Breast epithelium (tissue), 4 donors: Measurements from ENCODE around the gene MPPED2. TPM values are rescaled to one million over a fixed set of nuclear protein-coding genes. Genes with fewer than 3 reads are reported as not detected.

Experiments
- DNase-seq, 2 donors: peaks; one replicate each; pipeline ENCODE4 v3.0.0-alpha.2; 2019; ENCODE audit warnings: low spot score in 2 of 2
- H3K27ac ChIP-seq, 2 donors: fragments of 200-600 bp; sonication (generic) in 1 of 2; one replicate each; pipeline ENCODE4 v1.5.1; 2016 to 2019; ENCODE audit warnings: mild to moderate bottlenecking in 1 of 2
- H3K27me3 ChIP-seq, 2 donors: fragments of 200-600 bp; sonication (generic) in 1 of 2; one replicate each; pipeline versions ENCODE4 v1.5.1 to v1.6.0; 2017 to 2019; ENCODE audit warnings: control low read depth in 1 of 2, mild to moderate bottlenecking in 1 of 2
- H3K36me3 ChIP-seq: fragments of 200-600 bp; one replicate; pipeline ENCODE4 v1.5.1; 2019
- H3K4me1 ChIP-seq, 2 donors: fragments of 200-600 bp; sonication (generic); one replicate each; pipeline ENCODE4 v1.5.1; 2016 to 2019; ENCODE audit warnings: control low read depth in 1 of 2
- H3K4me3 ChIP-seq, 3 donors: fragments of 200-600 bp; sonication (generic); 1 replicate in 2 of 3; 2 replicates in 1 of 3; pipeline ENCODE4 v1.5.1; 2016 to 2019; ENCODE audit warnings: mild to moderate bottlenecking in 3 of 3, moderate library complexity in 2 of 3
- H3K9me3 ChIP-seq, 2 donors: fragments of 200-600 bp; sonication (generic) in 1 of 2; one replicate each; pipeline ENCODE4 v1.5.1; 2016 to 2019; ENCODE audit warnings: control low read depth in 1 of 2
- POLR2A ChIP-seq: fragments of 450-650 bp; IDR thresholded peaks from one replicate; pipeline ENCODE4 v1.6.1; 2016; ENCODE audit warnings: antibody characterized with exemption, mild to moderate bottlenecking, moderate library complexity
- POLR2AphosphoS5 ChIP-seq, 3 donors: sonication (generic); formaldehyde crosslinking; IDR thresholded peaks; one replicate each; pipeline ENCODE4 v1.6.1; 2017; ENCODE audit warnings: antibody characterized with exemption in 3 of 3
- intact Hi-C: fragments of 100-400 bp; cut with DNase I; formaldehyde crosslinking; loops from one replicate; pipeline ENCODE4 v1.15.1; 2023; ENCODE audit warnings: low total_unique reads
- total RNA-seq, 3 donors: library from RNA; depleted of rRNA; stranded (reverse); fragments of >200 nt; gene quantifications; one replicate each; pipeline ENCODE4 v1.1.0, GENCODE V29; 2016
- TF ChIP-seq, protein P1 (sequence below), 3 donors: fragments of 450-650 bp; IDR thresholded peaks; one replicate each; pipeline ENCODE4 v1.5.1; 2016 to 2017; ENCODE audit warnings: antibody characterized with exemption in 3 of 3, mild to moderate bottlenecking in 3 of 3, moderate library complexity in 3 of 3

MPPED2 gene
- total RNA-seq, 3 donors from 2014 or later = 8.5 to 22.7 (median 9.8) TPM

DNA sequence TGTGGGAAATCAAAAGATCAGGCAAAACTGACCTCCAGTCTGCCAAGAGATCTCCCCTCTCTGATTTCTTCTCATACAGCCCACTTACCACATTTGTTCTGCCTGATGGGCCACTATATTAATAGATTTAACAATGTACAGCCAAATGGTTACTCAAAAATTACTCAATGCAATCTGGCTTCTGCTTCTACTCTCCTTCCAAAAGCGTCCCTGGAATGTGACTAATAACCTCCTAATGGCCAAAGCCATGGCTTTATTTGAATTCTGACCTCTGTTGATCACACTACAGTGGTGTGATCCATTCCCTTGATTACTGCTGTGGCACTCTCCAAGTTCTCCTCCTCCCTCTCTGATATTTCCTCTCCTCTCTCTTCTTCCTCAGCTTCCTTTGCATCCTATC lies 86.2 kb downstream of the MPPED2 start:
- TF ChIP-seq, protein P1, sequence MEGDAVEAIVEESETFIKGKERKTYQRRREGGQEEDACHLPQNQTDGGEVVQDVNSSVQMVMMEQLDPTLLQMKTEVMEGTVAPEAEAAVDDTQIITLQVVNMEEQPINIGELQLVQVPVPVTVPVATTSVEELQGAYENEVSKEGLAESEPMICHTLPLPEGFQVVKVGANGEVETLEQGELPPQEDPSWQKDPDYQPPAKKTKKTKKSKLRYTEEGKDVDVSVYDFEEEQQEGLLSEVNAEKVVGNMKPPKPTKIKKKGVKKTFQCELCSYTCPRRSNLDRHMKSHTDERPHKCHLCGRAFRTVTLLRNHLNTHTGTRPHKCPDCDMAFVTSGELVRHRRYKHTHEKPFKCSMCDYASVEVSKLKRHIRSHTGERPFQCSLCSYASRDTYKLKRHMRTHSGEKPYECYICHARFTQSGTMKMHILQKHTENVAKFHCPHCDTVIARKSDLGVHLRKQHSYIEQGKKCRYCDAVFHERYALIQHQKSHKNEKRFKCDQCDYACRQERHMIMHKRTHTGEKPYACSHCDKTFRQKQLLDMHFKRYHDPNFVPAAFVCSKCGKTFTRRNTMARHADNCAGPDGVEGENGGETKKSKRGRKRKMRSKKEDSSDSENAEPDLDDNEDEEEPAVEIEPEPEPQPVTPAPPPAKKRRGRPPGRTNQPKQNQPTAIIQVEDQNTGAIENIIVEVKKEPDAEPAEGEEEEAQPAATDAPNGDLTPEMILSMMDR (IDR thresholded peaks at IDR 0.05) = no peak
- H3K36me3 ChIP-seq = no peaks in the 10 kb centered on the region
- H3K4me3 ChIP-seq = no peak overlapping the region
- no peaks in the 10 kb centered on the region for H3K4me1 ChIP-seq
- intact Hi-C loops = no loop called here
- H3K9me3 ChIP-seq = no peaks in the 10 kb centered on the region
- no peak for DNase-seq
- no peak overlapping the region for H3K27ac ChIP-seq
- no peaks in the 10 kb centered on the region for H3K27me3 ChIP-seq

DNA sequence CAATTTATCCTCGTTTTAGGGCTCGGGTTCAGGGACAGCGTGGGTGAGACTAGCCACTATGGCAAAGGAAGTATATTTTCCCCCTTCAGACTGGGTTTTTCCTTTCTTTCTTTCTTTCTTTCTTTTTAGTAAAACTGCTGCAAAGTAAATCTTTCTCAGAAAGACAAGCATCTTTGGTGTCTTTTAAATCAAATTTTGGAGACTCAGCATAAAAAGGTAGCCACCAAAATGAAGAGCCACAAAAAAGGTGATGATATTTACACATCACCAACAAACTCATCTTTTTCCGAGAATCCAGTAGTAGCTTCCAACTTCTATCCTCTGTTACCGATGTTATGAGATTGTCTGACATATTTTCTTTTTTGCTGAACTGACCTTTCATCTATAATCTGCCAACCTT lies 88.6 kb downstream of the MPPED2 start:
- DNase-seq = no peak
- Histone ChIP-seq H3K27ac (no peak overlapping the region), H3K9me3 (no peaks in the 10 kb centered on the region), H3K27me3 (no peaks in the 10 kb centered on the region), H3K36me3 (no peaks in the 10 kb centered on the region), H3K4me3 (no peak overlapping the region), H3K4me1 (no peaks in the 10 kb centered on the region)
- TF ChIP-seq POLR2A = no peak
- TF ChIP-seq, protein P1 (IDR thresholded peaks at IDR 0.05) = no peak
- no peak for TF ChIP-seq POLR2AphosphoS5 (IDR thresholded peaks at IDR 0.05)
- intact Hi-C loops = no loop called here

DNA sequence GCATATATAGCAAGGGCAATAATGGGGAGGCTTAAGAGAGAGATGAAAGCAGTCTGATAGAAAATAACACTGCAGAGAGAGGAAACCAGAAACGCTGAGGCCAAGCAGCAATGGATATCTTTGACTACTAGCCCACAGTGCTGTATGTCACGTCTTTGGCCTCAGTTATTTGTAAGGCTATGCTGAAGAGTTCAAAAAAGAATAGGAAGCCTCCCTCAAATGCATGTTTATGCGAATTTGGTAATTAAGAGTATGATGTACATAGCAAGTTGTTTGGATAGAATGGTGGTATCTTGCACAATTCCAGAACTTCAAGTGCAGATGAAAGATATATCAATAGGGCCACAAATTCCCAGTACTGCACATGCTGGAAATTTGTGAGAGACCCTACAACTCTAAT lies 89.2 kb downstream of the MPPED2 start:
- Histone ChIP-seq H3K36me3 (no peaks in the 10 kb centered on the region), H3K4me1 (no peaks in the 10 kb centered on the region), H3K4me3 (no peak overlapping the region), H3K27ac (no peak overlapping the region), H3K9me3 (no peaks in the 10 kb centered on the region), H3K27me3 (no peaks in the 10 kb centered on the region)
- intact Hi-C loops = no loop called here
- no peak for TF ChIP-seq POLR2AphosphoS5 (IDR thresholded peaks at IDR 0.05)
- no peak for TF ChIP-seq POLR2A
- TF ChIP-seq, protein P1 (IDR thresholded peaks at IDR 0.05) = no peak
- no peak for DNase-seq

DNA sequence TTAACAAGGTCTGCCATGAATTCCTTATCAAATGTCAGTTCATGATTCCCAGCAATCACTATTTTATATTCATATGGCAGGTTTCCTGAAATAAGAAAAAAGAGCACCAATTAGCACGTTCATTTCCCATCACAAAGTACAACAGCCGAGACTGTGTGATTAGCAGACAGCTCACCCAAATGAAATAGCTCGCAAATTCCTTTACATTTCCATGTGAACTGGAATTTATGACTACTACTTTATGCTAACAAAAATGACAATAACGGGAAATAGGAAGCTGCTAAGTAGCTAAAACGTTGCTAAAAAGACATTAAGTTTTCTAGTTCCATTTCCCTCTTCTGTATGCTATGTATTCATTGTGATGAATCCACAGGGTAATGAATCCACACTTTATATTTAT lies 90.7 kb downstream of the MPPED2 start:
- intact Hi-C loops = no loop called here
- no peaks in the 10 kb centered on the region for H3K36me3 ChIP-seq
- H3K9me3 ChIP-seq = no peaks in the 10 kb centered on the region
- H3K4me1 ChIP-seq = no peaks in the 10 kb centered on the region
- DNase-seq = no peak
- no peaks in the 10 kb centered on the region for H3K27me3 ChIP-seq
- H3K27ac ChIP-seq = no peak overlapping the region
- TF ChIP-seq, protein P1 (IDR thresholded peaks at IDR 0.05) = no peak
- TF ChIP-seq POLR2A = no peak
- no peak for TF ChIP-seq POLR2AphosphoS5 (IDR thresholded peaks at IDR 0.05)
- no peak overlapping the region for H3K4me3 ChIP-seq

DNA sequence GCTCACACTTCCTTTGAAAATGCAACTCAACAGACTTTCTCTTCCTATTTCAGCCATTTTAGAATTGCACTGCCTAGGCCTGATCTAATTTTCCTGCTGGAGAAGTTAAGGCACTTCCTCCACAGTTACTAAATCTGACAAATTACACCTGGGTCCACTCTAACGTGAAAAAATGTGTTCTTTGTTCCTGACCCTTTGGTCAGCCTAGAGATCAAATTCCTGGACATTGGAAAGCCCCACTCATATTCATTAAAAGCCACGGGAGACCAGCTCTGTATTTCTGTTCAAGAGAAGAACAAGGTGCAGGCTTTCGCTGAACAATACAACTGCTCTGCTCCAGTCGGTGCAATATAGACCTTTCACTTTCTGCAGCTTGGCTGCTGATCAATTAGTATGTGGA lies 96.6 kb downstream of the MPPED2 start:
- no peak for DNase-seq
- no peaks in the 10 kb centered on the region for H3K27me3 ChIP-seq
- H3K36me3 ChIP-seq = no peaks in the 10 kb centered on the region
- H3K27ac ChIP-seq = no peak overlapping the region
- no peaks in the 10 kb centered on the region for H3K4me1 ChIP-seq
- intact Hi-C loops = no loop called here
- no peak overlapping the region for H3K4me3 ChIP-seq
- TF ChIP-seq POLR2AphosphoS5 (IDR thresholded peaks at IDR 0.05) (no peak), POLR2A (no peak)
- TF ChIP-seq, protein P1 (IDR thresholded peaks at IDR 0.05) = no peak
- no peaks in the 10 kb centered on the region for H3K9me3 ChIP-seq
